ENCODE data around the gene YBEY. TPM values are rescaled to one million over a fixed set of nuclear protein-coding genes. Genes with fewer than 3 reads are reported as not detected.

YBEY gene
- total and polyA plus RNA-seq, 7 donors: 9.0 to 36.6 (median 15.1) TPM

- H3K27ac ChIP-seq: no peak overlapping the region
- no peaks in the 10 kb centered on the region for H3K27me3 ChIP-seq
- no peak for TF ChIP-seq EP300 (IDR thresholded peaks at IDR 0.05)
- no peak for TF ChIP-seq POLR2AphosphoS5 (IDR thresholded peaks at IDR 0.05)
- no peak for TF ChIP-seq POLR2A (IDR thresholded peaks at IDR 0.05)
- no peak for TF ChIP-seq CTCF (IDR thresholded peaks at IDR 0.05)
- no peak for DNase-seq
- H3K9me3 ChIP-seq: no peaks in the 10 kb centered on the region
- H3K4me3 ChIP-seq: no peak overlapping the region
- peaks cover 24 to 57% (median 39%) of the 10 kb centered on the region in 4 donors for H3K36me3 ChIP-seq
- intact Hi-C loops (cut with DNase I): no loop called here
- 97 to 98% methylated on average over 20 of the region's 20 CpGs for WGBS, 2 donors
- no peaks in the 10 kb centered on the region for H3K4me1 ChIP-seq
These were observed 58.2 kb downstream of the YBEY start for GRCh38 chr21:46344219-46344915.

GRCh38 chr21:46345861-46346260, 59.7 kb downstream of the YBEY start:
- WGBS, 2 donors: 94 to 95% methylated on average over 14 of the region's 14 CpGs

GRCh38 chr21:46346296-46347202, 60.4 kb downstream of the YBEY start:
- no peaks in the 10 kb centered on the region for H3K27me3 ChIP-seq
- H3K9me3 ChIP-seq: no peaks in the 10 kb centered on the region
- H3K27ac ChIP-seq: no peak overlapping the region
- H3K36me3 ChIP-seq: peaks cover 44 to 62% (median 49%) of the 10 kb centered on the region in 4 donors
- TF ChIP-seq POLR2A (IDR thresholded peaks at IDR 0.05) (no peak), CTCF (IDR thresholded peaks at IDR 0.05) (no peak), EP300 (IDR thresholded peaks at IDR 0.05) (no peak), POLR2AphosphoS5 (IDR thresholded peaks at IDR 0.05) (no peak)
- no peaks in the 10 kb centered on the region for H3K4me1 ChIP-seq
- 96 to 97% methylated on average over 34 of the region's 34 CpGs for WGBS, 2 donors
- intact Hi-C loops (cut with DNase I): no loop called here
- no peak overlapping the region for H3K4me3 ChIP-seq
- DNase-seq: no peak

More at GRCh38 chr21:46345861-46346260, 59.7 kb downstream of the YBEY start:
- Histone ChIP-seq H3K36me3 (peaks cover 38 to 57% (median 45%) of the 10 kb centered on the region in 4 donors), H3K27me3 (no peaks in the 10 kb centered on the region), H3K27ac (no peak overlapping the region), H3K4me3 (no peak overlapping the region), H3K9me3 (no peaks in the 10 kb centered on the region), H3K4me1 (no peaks in the 10 kb centered on the region)
- DNase-seq: no peak
- intact Hi-C loops (cut with DNase I): no loop called here
- TF ChIP-seq POLR2A (IDR thresholded peaks at IDR 0.05) (no peak), EP300 (IDR thresholded peaks at IDR 0.05) (no peak), CTCF (IDR thresholded peaks at IDR 0.05) (no peak), POLR2AphosphoS5 (IDR thresholded peaks at IDR 0.05) (no peak)

GRCh38 chr21:46347203-46347550, 61.0 kb downstream of the YBEY start:
- H3K27me3 ChIP-seq: no peaks in the 10 kb centered on the region
- 78 to 83% methylated on average over 10 of the region's 10 CpGs for WGBS, 2 donors
- no peak for DNase-seq
- H3K36me3 ChIP-seq: peaks cover 44 to 68% (median 54%) of the 10 kb centered on the region in 4 donors
- H3K4me1 ChIP-seq: no peaks in the 10 kb centered on the region
- H3K4me3 ChIP-seq: no peak overlapping the region
- intact Hi-C loops (cut with DNase I): no loop called here
- TF ChIP-seq CTCF (IDR thresholded peaks at IDR 0.05) (no peak), POLR2AphosphoS5 (IDR thresholded peaks at IDR 0.05) (no peak), EP300 (IDR thresholded peaks at IDR 0.05) (no peak), POLR2A (IDR thresholded peaks at IDR 0.05) (no peak)
- H3K27ac ChIP-seq: no peak overlapping the region
- H3K9me3 ChIP-seq: no peaks in the 10 kb centered on the region

Other genes with a start within 250 kb of the YBEY start
- gene COL6A2, start 188.2 kb upstream of the YBEY start, total RNA-seq: 1,000 to 10,000 TPM in 2 of 4 donors, 100 to 1,000 TPM in 2; 570 to 1,745 (median 1,082) TPM
- 100 to 1,000 TPM in 1 of 3 donors, 10 to 100 TPM in 2; 14.3 to 233 (median 37.8) TPM for gene COL6A2, start 188.2 kb upstream of the YBEY start, polyA plus RNA-seq
- gene FTCD, start 130.8 kb upstream of the YBEY start, total RNA-seq: 1 to 10 TPM in 1 of 4 donors, not detected in 3; 1.4 TPM
- gene FTCD, start 130.8 kb upstream of the YBEY start, polyA plus RNA-seq: under 1 TPM in 1 of 3 donors, not detected in 2; 0.20 TPM
- 10 to 100 TPM in 1 of 4 donors, 1 to 10 TPM in 2, under 1 TPM in 1; 0.95 to 18.3 (median 7.1) TPM for gene SPATC1L, start 101.9 kb upstream of the YBEY start, total RNA-seq
- 10 to 100 TPM in 1 of 3 donors, 1 to 10 TPM in 2; 3.2 to 11.0 (median 7.8) TPM for gene SPATC1L, start 101.9 kb upstream of the YBEY start, polyA plus RNA-seq
- 10 to 100 TPM; 47.6 to 63.7 (median 57.0) TPM for gene LSS, start 57.6 kb upstream of the YBEY start, total RNA-seq
- gene LSS, start 57.6 kb upstream of the YBEY start, polyA plus RNA-seq: 10 to 100 TPM; 17.4 to 78.6 (median 27.5) TPM
- 10 to 100 TPM; 41.1 to 92.8 (median 52.5) TPM for gene MCM3AP, start 731 bp upstream of the YBEY start, total RNA-seq
- gene MCM3AP, start 731 bp upstream of the YBEY start, polyA plus RNA-seq: 10 to 100 TPM; 16.9 to 53.1 (median 19.8) TPM
- 1 to 10 TPM; 1.4 to 4.7 (median 1.9) TPM for gene C21orf58, start 37.5 kb downstream of the YBEY start, total RNA-seq
- 1 to 10 TPM in 2 of 3 donors, under 1 TPM in 1; 0.92 to 7.4 (median 1.8) TPM for gene C21orf58, start 37.5 kb downstream of the YBEY start, polyA plus RNA-seq
- 10 to 100 TPM; 17.4 to 49.6 (median 26.0) TPM for gene PCNT, start 37.8 kb downstream of the YBEY start, total RNA-seq
- gene PCNT, start 37.8 kb downstream of the YBEY start, polyA plus RNA-seq: 10 to 100 TPM in 1 of 3 donors, 1 to 10 TPM in 2; 6.0 to 20.7 (median 6.2) TPM
- gene DIP2A, start 172.5 kb downstream of the YBEY start, total RNA-seq: 10 to 100 TPM; 22.8 to 49.3 (median 25.5) TPM
- 10 to 100 TPM in 2 of 3 donors, 1 to 10 TPM in 1; 9.0 to 27.5 (median 11.4) TPM for gene DIP2A, start 172.5 kb downstream of the YBEY start, polyA plus RNA-seq

Data from sigmoid colon (tissue), 7 donors.